CD4-positive, alpha-beta memory T cell (primary cell): Measurements from ENCODE around the gene HRH1. TPM values are rescaled to one million over a fixed set of nuclear protein-coding genes. Genes with fewer than 3 reads are reported as not detected.

ENCODE experiments used
- CTCF ChIA-PET: fragments of 350-600 bp; sonication (Branson Sonifier 250); formaldehyde crosslinking; loops from one replicate; lab custom pipeline; 2021; ENCODE audit warnings: inconsistent platforms; ENCODE audit not compliant: partially characterized antibody; lab: Charles Lee
- POLR2A ChIA-PET: fragments of 350-600 bp; sonication (Branson Sonifier 250); formaldehyde crosslinking; loops from one replicate; lab custom pipeline; 2021; ENCODE audit not compliant: partially characterized antibody; lab: Charles Lee
- DNase-seq, 5 donors: peaks; one replicate each; pipeline versions ENCODE4 v3.0.0 to v3.0.0-alpha.2; 2020 to 2022; ENCODE audit warnings: mixed read lengths in 1 of 5
- H3K27ac ChIP-seq: one replicate; pipeline ENCODE4 v1.7.0; 2013; ENCODE audit warnings: low read depth, low read length
- H3K27me3 ChIP-seq: 2 replicates; pipeline ENCODE4 v1.7.0; 2013; ENCODE audit warnings: mild to moderate bottlenecking, low read length, moderate library complexity; ENCODE audit not compliant: insufficient read depth
- H3K36me3 ChIP-seq: 2 replicates; pipeline ENCODE4 v1.7.0; 2013; ENCODE audit warnings: mild to moderate bottlenecking, low read length, moderate library complexity; ENCODE audit not compliant: insufficient read depth
- H3K4me1 ChIP-seq: 2 replicates; pipeline ENCODE4 v1.7.0; 2013; ENCODE audit warnings: mild to moderate bottlenecking, low read length, moderate library complexity; ENCODE audit not compliant: insufficient read depth
- H3K4me3 ChIP-seq, 2 donors: one replicate each; pipeline ENCODE4 v1.7.0; 2013; ENCODE audit warnings: low read length in 2 of 2, mild to moderate bottlenecking in 1 of 2
- H3K9me3 ChIP-seq, 2 donors: one replicate each; pipeline ENCODE4 v1.7.0; 2013; ENCODE audit warnings: low read length in 2 of 2, control low read depth in 1 of 2; ENCODE audit not compliant: control insufficient read depth in 1 of 2
- H3K27ac Mint-ChIP-seq, 7 donors: one replicate each; pipeline ENCODE4 v1.8.0; 2020 to 2021; ENCODE audit warnings: mixed read lengths in 7 of 7, mild to moderate bottlenecking in 6 of 7, inconsistent platforms in 3 of 7, moderate library complexity in 3 of 7
- H3K27me3 Mint-ChIP-seq, 2 donors: one replicate each; pipeline ENCODE4 v1.8.0; 2020 to 2021; ENCODE audit warnings: mixed read lengths in 2 of 2
- H3K36me3 Mint-ChIP-seq, 2 donors: one replicate each; pipeline ENCODE4 v1.8.0; 2020 to 2021; ENCODE audit warnings: mixed read lengths in 2 of 2, inconsistent platforms in 1 of 2, mild to moderate bottlenecking in 1 of 2
- H3K4me1 Mint-ChIP-seq, 4 donors: one replicate each; pipeline ENCODE4 v1.8.0; 2020 to 2021; ENCODE audit warnings: mixed read lengths in 4 of 4, mild to moderate bottlenecking in 1 of 4
- H3K4me3 Mint-ChIP-seq, 8 donors: one replicate each; pipeline ENCODE4 v1.8.0; 2020 to 2021; ENCODE audit warnings: mixed read lengths in 8 of 8, mild to moderate bottlenecking in 7 of 8, moderate library complexity in 6 of 8, inconsistent platforms in 3 of 8
- H3K9me3 Mint-ChIP-seq, 8 donors: one replicate each; pipeline ENCODE4 v1.8.0; 2020 to 2021; ENCODE audit warnings: mixed read lengths in 8 of 8, mild to moderate bottlenecking in 5 of 8, inconsistent platforms in 3 of 8, moderate library complexity in 1 of 8
- intact Hi-C: fragments of 100-400 bp; cut with micrococcal nuclease; formaldehyde crosslinking; loops from one replicate; pipeline ENCODE4 v1.15.1; 2023
- polyA plus RNA-seq, 2 donors: library from polyadenylated mRNA; unstranded; fragments of 300-500 nt; fragmentation: Illumina TruSeq; gene quantifications; one replicate each; pipeline ENCODE4 v1.2.3, GENCODE V29; 2021
- total RNA-seq, 2 experiments: library from RNA; stranded (reverse); gene quantifications; one replicate each; pipeline ENCODE4 v1.2.3, GENCODE V29; 2021

Gene HRH1
- total and polyA plus RNA-seq, 4 experiments from 2014 or later, result 0.31 to 0.81 (median 0.58) TPM; not detected in 1

- DNase-seq, result peak; percentile 95 to 97 (median 96)
- Histone ChIP-seq H3K36me3 (no peaks in the 10 kb centered on the region), H3K27ac (peak within 1 kb of the TSS; percentile 84), H3K27me3 (no peaks in the 10 kb centered on the region), H3K4me3 (peak within 1 kb of the TSS; percentile 77 to 94), H3K4me1 (peaks cover 28% of the 10 kb centered on the region), H3K9me3 (no peaks in the 10 kb centered on the region)
- Mint-ChIP-seq H3K27ac (peak within 1 kb of the TSS; percentile 95 to 99 (median 98)), H3K36me3 (peaks cover 26 to 27% of the 10 kb centered on the region in 2 donors), H3K27me3 (no peaks in the 10 kb centered on the region), H3K4me1 (peaks cover 37 to 59% (median 49%) of the 10 kb centered on the region in 4 donors), H3K9me3 (peaks cover 0 to under 1% (median 0%) of the 10 kb centered on the region in 8 donors), H3K4me3 (peak within 1 kb of the TSS; percentile 94 to 97 (median 96))
- POLR2A ChIA-PET, result interaction anchor here (0.8 to 2.7 kb wide), 16 partner anchors 9 to 1623 kb away, joined by 3 to 61 read pairs (median 4); partner anchors contain the start of genes CRELD1, MTMR14, SEC13 and TAMM41
- CTCF ChIA-PET, result interaction anchor here (0.7 to 3.0 kb wide), 5 partner anchors 19 to 379 kb away, joined by 3 to 12 read pairs (median 4); no protein-coding TSS in a partner anchor
- intact Hi-C loops, result loop anchor here (2.0 kb wide), 3 partner anchors 19 to 575 kb away; partner anchors contain the start of gene TAMM41
Measured at GRCh38 chr3:11271986-11272904, 118.0 kb downstream of the HRH1 start, which contains the start of gene ATG7. ATG7 (plus strand) TSS chr3:11272397; CDS start chr3:11298696, 26,299 bp downstream.

DNA sequence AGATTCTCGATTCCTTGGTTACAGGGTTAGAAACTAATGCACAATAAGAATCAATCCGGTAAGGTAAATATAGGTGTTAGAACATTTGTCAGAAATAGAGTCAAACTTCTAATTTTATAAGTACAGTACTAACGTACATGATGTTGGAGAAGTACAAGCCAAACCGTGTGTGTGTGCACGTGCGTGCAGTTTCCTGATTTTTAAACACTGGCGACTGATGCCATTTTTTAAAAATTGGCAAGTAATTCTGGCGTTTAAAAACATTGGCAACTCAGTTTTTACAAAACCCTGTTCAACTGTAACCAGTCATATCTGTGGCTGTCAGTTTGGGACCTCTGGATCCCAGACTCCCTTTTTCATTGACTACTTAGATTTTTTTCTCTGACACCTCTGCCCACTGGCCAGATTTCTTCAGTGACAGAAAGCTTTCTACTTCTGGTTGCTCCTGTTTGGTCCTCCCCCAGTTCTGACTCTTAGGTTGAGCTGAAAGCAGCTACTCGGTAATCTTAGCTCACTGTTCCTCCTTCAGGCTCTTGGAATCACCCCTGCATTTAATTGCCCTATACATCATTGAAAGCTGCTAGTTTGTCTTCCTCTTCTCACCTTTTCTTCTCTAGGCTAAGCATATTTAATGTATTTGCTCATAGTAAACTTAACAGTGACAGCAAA is 118.7 kb downstream of the HRH1 start:
- CTCF ChIA-PET, result interaction anchor here (1.0 to 3.0 kb wide), 5 partner anchors 13 to 378 kb away, joined by 3 to 12 read pairs (median 4); no protein-coding TSS in a partner anchor
- peaks cover 30 to 32% of the 10 kb centered on the region in 2 donors for H3K36me3 Mint-ChIP-seq

GRCh38 chr3:11273891-11274291 is 119.6 kb downstream of the HRH1 start:
- no peak for DNase-seq
- POLR2A ChIA-PET, result interaction anchor here (2.7 kb wide), 1 partner anchor 16 kb away, joined by 61 read pairs; no protein-coding TSS in a partner anchor
- H3K4me1 ChIP-seq, result peaks cover 28% of the 10 kb centered on the region
- H3K27ac ChIP-seq, result no peak overlapping the region
- H3K27ac Mint-ChIP-seq, result peak overlapping the region; percentile 61 to 99 (median 95)
- peaks cover 35 to 40% of the 10 kb centered on the region in 2 donors for H3K36me3 Mint-ChIP-seq
- no peaks in the 10 kb centered on the region for H3K27me3 Mint-ChIP-seq
- peak overlapping the region in 7 of 8 donors; percentile 75 to 97 (median 95) for H3K4me3 Mint-ChIP-seq
- H3K4me1 Mint-ChIP-seq, result peaks cover 37 to 61% (median 52%) of the 10 kb centered on the region in 4 donors
- H3K36me3 ChIP-seq, result no peaks in the 10 kb centered on the region
- H3K27me3 ChIP-seq, result no peaks in the 10 kb centered on the region
- H3K9me3 Mint-ChIP-seq, result peaks cover 0 to 3% (median 0%) of the 10 kb centered on the region in 8 donors
- no peaks in the 10 kb centered on the region for H3K9me3 ChIP-seq
- no peak overlapping the region for H3K4me3 ChIP-seq
- intact Hi-C loops, result loop anchor here (2.0 kb wide), 3 partner anchors 17 to 573 kb away; partner anchors contain the start of gene TAMM41
- CTCF ChIA-PET, result interaction anchor here (1.0 to 3.0 kb wide), 2 partner anchors 13 to 38 kb away, joined by 3 to 12 read pairs; no protein-coding TSS in a partner anchor

More for the DNA sequence above, 118.7 kb downstream of the HRH1 start:
- POLR2A ChIA-PET, result interaction anchor here (0.8 to 2.7 kb wide), 13 partner anchors 8 to 1340 kb away, joined by 3 to 61 read pairs (median 6); partner anchors contain the start of genes CRELD1, SEC13, TAMM41 and TSEN2
- Histone ChIP-seq H3K27me3 (no peaks in the 10 kb centered on the region), H3K36me3 (no peaks in the 10 kb centered on the region), H3K9me3 (no peaks in the 10 kb centered on the region), H3K4me3 (peak overlapping the region; percentile 77 to 94), H3K4me1 (peaks cover 28% of the 10 kb centered on the region), H3K27ac (peak overlapping the region; percentile 84)
- Mint-ChIP-seq H3K9me3 (peaks cover 0 to 3% (median 0%) of the 10 kb centered on the region in 8 donors), H3K4me1 (peaks cover 37 to 61% (median 49%) of the 10 kb centered on the region in 4 donors), H3K4me3 (peak overlapping the region; percentile 94 to 97 (median 96)), H3K27ac (peak overlapping the region; percentile 95 to 99 (median 98)), H3K27me3 (no peaks in the 10 kb centered on the region)
- no peak for DNase-seq
- intact Hi-C loops, result loop anchor here (2.0 kb wide), 3 partner anchors 18 to 574 kb away; partner anchors contain the start of gene TAMM41

DNA sequence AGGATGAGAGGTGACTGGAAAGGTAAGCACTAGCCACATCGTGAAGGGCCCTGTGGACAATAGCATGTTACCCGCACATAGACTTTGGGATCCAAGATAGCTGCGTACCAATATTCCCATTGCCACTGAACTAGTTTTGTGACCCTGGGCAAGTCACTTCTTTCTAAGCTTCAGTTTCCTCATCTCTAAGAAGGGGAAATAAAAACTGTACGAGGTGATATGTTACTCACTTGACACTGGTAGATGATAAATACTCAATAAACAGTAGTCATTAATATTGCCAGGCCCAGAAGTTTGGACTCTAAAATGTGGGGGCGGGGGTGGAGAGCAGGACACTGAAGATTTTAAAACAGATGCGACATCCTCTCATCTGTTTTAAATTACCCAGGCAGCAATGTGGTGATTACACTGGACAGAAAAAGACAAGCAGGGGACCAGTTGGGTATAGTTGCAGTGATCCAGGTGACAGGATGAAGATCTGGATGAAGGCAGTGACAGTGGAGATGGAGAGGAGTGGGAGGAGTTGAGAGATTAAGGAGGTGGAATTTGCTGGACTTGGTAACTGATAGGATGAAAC is 120.4 kb downstream of the HRH1 start:
- no peaks in the 10 kb centered on the region for H3K27me3 ChIP-seq
- Mint-ChIP-seq H3K9me3 (peaks cover 0 to 3% (median 0%) of the 10 kb centered on the region in 8 donors), H3K27me3 (no peaks in the 10 kb centered on the region), H3K27ac (peak overlapping the region; percentile 3 to 98 (median 69)), H3K4me3 (peak overlapping the region in 5 of 8 donors; percentile 33 to 97 (median 41)), H3K36me3 (peaks cover 37 to 41% of the 10 kb centered on the region in 2 donors), H3K4me1 (peaks cover 37 to 62% (median 53%) of the 10 kb centered on the region in 4 donors)
- peaks cover 28% of the 10 kb centered on the region for H3K4me1 ChIP-seq
- POLR2A ChIA-PET, result no interaction called here
- no peak for DNase-seq
- no peaks in the 10 kb centered on the region for H3K36me3 ChIP-seq
- no peaks in the 10 kb centered on the region for H3K9me3 ChIP-seq
- H3K27ac ChIP-seq, result no peak overlapping the region
- intact Hi-C loops, result no loop called here
- CTCF ChIA-PET, result interaction anchor here (3.0 kb wide), 1 partner anchor 38 kb away, joined by 12 read pairs; no protein-coding TSS in a partner anchor
- H3K4me3 ChIP-seq, result no peak overlapping the region

DNA sequence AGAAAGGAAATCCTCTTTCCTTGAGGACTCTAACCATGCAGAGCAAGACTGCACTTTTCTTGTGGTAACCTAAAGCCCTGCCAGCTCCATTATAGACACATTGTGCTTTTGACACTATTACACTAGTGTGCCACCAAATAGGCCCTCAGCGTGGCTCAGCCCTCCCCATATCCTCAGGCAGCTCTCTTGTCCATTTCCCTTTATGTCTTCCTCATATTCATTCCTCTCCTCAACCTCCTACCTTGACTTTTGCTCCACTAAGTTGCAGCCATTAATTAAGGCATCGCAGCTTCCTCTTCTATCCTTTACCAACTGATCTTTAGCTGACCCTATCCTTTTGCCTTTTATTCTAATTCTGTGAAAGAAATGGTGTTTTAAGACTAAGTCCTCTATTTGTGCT is 121.6 kb downstream of the HRH1 start:
- Mint-ChIP-seq H3K9me3 (peaks cover 0 to 3% (median 0%) of the 10 kb centered on the region in 8 donors), H3K27ac (peak overlapping the region in 3 of 7 donors; percentile 2 to 57 (median 10)), H3K27me3 (no peaks in the 10 kb centered on the region), H3K4me3 (peak overlapping the region in 1 of 8 donors; percentile 32), H3K4me1 (peaks cover 37 to 68% (median 48%) of the 10 kb centered on the region in 4 donors), H3K36me3 (peaks cover 46 to 47% of the 10 kb centered on the region in 2 donors)
- ChIA-PET CTCF (no interaction called here), POLR2A (no interaction called here)
- H3K27ac ChIP-seq, result no peak overlapping the region
- intact Hi-C loops, result no loop called here
- H3K4me3 ChIP-seq, result no peak overlapping the region
- no peaks in the 10 kb centered on the region for H3K27me3 ChIP-seq
- DNase-seq, result no peak
- no peaks in the 10 kb centered on the region for H3K36me3 ChIP-seq
- no peaks in the 10 kb centered on the region for H3K9me3 ChIP-seq
- H3K4me1 ChIP-seq, result peaks cover 28% of the 10 kb centered on the region

DNA sequence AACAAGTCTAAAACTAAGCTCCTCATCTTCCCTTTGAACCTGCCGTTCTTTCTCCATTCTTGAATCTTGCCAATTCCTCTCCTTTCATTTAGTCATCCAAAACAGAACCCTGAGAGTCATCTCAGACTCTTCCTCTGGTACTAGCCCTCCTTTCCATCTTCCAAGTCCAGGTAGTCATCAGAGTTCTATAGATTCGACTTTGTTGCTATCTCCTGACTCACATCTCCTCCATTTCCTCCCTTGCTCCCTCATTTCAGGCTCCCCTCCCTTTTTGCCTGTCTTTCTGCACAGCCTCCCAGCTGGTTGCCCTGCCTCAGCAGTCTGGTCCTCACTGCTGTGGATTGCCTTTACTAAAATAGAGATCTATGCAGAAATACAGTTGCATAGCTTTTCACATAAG is 122.6 kb downstream of the HRH1 start:
- peaks cover 23% of the 10 kb centered on the region for H3K4me1 ChIP-seq
- H3K4me3 ChIP-seq, result no peak overlapping the region
- Mint-ChIP-seq H3K4me1 (peaks cover 37 to 64% (median 45%) of the 10 kb centered on the region in 4 donors), H3K36me3 (peaks cover 49 to 51% of the 10 kb centered on the region in 2 donors), H3K9me3 (peaks cover 0 to 3% (median 0%) of the 10 kb centered on the region in 8 donors), H3K27me3 (no peaks in the 10 kb centered on the region), H3K4me3 (peak overlapping the region in 1 of 8 donors; percentile 5), H3K27ac (peak overlapping the region in 3 of 7 donors; percentile 5 to 13 (median 5))
- intact Hi-C loops, result no loop called here
- POLR2A ChIA-PET, result no interaction called here
- no peak for DNase-seq
- no peak overlapping the region for H3K27ac ChIP-seq
- peaks cover 2% of the 10 kb centered on the region for H3K36me3 ChIP-seq
- no peaks in the 10 kb centered on the region for H3K9me3 ChIP-seq
- no peaks in the 10 kb centered on the region for H3K27me3 ChIP-seq
- CTCF ChIA-PET, result interaction anchor here (1.0 kb wide), 1 partner anchor 14 kb away, joined by 3 read pairs; no protein-coding TSS in a partner anchor
